Measurements from ENCODE around the gene ARHGAP15.

ARHGAP15 gene

GRCh38 chr2:143692162-143692561 lies 562.9 kb downstream of the ARHGAP15 start:
- H3K4me3 ChIP-seq (ENCODE audit: low read depth, low read length): no peak overlapping the region
- no peak for TF ChIP-seq CTCF (IDR thresholded peaks at IDR 0.05; ENCODE audit: borderline replicate concordance, insufficient read depth, low read depth, low read length)

- no peak for TF ChIP-seq CTCF (IDR thresholded peaks at IDR 0.05; ENCODE audit: borderline replicate concordance, insufficient read depth, low read depth, low read length)
- H3K4me3 ChIP-seq (ENCODE audit: low read depth, low read length): no peak overlapping the region
These were observed 563.7 kb downstream of the ARHGAP15 start for GRCh38 chr2:143692967-143693366.

- TF ChIP-seq CTCF (IDR thresholded peaks at IDR 0.05; ENCODE audit: borderline replicate concordance, insufficient read depth, low read depth, low read length): no peak
- no peak overlapping the region for H3K4me3 ChIP-seq (ENCODE audit: low read depth, low read length)
These were observed 565.1 kb downstream of the ARHGAP15 start for GRCh38 chr2:143694335-143694734.

GRCh38 chr2:143696651-143697050 lies 567.4 kb downstream of the ARHGAP15 start:
- TF ChIP-seq CTCF (IDR thresholded peaks at IDR 0.05; ENCODE audit: borderline replicate concordance, insufficient read depth, low read depth, low read length): no peak

GRCh38 chr2:143697744-143698143 lies 568.5 kb downstream of the ARHGAP15 start:
- H3K4me3 ChIP-seq (ENCODE audit: low read depth, low read length): no peak overlapping the region

More at GRCh38 chr2:143696651-143697050, 567.4 kb downstream of the ARHGAP15 start:
- no peak overlapping the region for H3K4me3 ChIP-seq (ENCODE audit: low read depth, low read length)

GRCh38 chr2:143698352-143698751 lies 569.1 kb downstream of the ARHGAP15 start:
- TF ChIP-seq CTCF (IDR thresholded peaks at IDR 0.05; ENCODE audit: borderline replicate concordance, insufficient read depth, low read depth, low read length): no peak
- no peak overlapping the region for H3K4me3 ChIP-seq (ENCODE audit: low read depth, low read length)

More at GRCh38 chr2:143697744-143698143, 568.5 kb downstream of the ARHGAP15 start:
- TF ChIP-seq CTCF (IDR thresholded peaks at IDR 0.05; ENCODE audit: borderline replicate concordance, insufficient read depth, low read depth, low read length): no peak

GRCh38 chr2:143698888-143699570 lies 569.8 kb downstream of the ARHGAP15 start:
- no peak overlapping the region for H3K4me3 ChIP-seq (ENCODE audit: low read depth, low read length)
- no peak for TF ChIP-seq CTCF (IDR thresholded peaks at IDR 0.05; ENCODE audit: borderline replicate concordance, insufficient read depth, low read depth, low read length)

All from GM12875 (cell line).